Cardiac fibroblast (primary cell): ENCODE data around the gene HOXA7.

ENCODE experiments used
- DNase-seq, 2 donors: peaks; one replicate each; pipeline versions ENCODE4 v3.0.0 to v3.0.0-alpha.2; 2010; ENCODE audit warnings: low read depth in 2 of 2
- H3K4me3 ChIP-seq, 2 donors: replicated peaks in 1 of 2; 1 replicate in 1 of 2; 2 replicates in 1 of 2; pipeline ENCODE4 v1.5.1; 2011; ENCODE audit warnings: low read depth in 2 of 2, low read length in 2 of 2, mild to moderate bottlenecking in 2 of 2, moderate library complexity in 1 of 2
- TF ChIP-seq, protein P1 (sequence below): IDR thresholded peaks from one replicate; pipeline ENCODE4 v1.5.1; 2011; ENCODE audit warnings: low read depth, mild to moderate bottlenecking, low read length, inconsistent platforms

Gene HOXA7

GRCh38 chr7:27167916-27168264 is 11.4 kb upstream of the HOXA7 start:
- TF ChIP-seq, protein P1, sequence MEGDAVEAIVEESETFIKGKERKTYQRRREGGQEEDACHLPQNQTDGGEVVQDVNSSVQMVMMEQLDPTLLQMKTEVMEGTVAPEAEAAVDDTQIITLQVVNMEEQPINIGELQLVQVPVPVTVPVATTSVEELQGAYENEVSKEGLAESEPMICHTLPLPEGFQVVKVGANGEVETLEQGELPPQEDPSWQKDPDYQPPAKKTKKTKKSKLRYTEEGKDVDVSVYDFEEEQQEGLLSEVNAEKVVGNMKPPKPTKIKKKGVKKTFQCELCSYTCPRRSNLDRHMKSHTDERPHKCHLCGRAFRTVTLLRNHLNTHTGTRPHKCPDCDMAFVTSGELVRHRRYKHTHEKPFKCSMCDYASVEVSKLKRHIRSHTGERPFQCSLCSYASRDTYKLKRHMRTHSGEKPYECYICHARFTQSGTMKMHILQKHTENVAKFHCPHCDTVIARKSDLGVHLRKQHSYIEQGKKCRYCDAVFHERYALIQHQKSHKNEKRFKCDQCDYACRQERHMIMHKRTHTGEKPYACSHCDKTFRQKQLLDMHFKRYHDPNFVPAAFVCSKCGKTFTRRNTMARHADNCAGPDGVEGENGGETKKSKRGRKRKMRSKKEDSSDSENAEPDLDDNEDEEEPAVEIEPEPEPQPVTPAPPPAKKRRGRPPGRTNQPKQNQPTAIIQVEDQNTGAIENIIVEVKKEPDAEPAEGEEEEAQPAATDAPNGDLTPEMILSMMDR, result no peak
- no peak overlapping the region for H3K4me3 ChIP-seq
- no peak for DNase-seq

GRCh38 chr7:27166531-27167505 is 10.3 kb upstream of the HOXA7 start:
- no peak for DNase-seq
- no peak overlapping the region for H3K4me3 ChIP-seq
- TF ChIP-seq, protein P1, result no peak

- no peak for DNase-seq
- TF ChIP-seq, protein P1, result no peak
Observed at GRCh38 chr7:27165996-27166530, 9.6 kb upstream of the HOXA7 start.

DNA sequence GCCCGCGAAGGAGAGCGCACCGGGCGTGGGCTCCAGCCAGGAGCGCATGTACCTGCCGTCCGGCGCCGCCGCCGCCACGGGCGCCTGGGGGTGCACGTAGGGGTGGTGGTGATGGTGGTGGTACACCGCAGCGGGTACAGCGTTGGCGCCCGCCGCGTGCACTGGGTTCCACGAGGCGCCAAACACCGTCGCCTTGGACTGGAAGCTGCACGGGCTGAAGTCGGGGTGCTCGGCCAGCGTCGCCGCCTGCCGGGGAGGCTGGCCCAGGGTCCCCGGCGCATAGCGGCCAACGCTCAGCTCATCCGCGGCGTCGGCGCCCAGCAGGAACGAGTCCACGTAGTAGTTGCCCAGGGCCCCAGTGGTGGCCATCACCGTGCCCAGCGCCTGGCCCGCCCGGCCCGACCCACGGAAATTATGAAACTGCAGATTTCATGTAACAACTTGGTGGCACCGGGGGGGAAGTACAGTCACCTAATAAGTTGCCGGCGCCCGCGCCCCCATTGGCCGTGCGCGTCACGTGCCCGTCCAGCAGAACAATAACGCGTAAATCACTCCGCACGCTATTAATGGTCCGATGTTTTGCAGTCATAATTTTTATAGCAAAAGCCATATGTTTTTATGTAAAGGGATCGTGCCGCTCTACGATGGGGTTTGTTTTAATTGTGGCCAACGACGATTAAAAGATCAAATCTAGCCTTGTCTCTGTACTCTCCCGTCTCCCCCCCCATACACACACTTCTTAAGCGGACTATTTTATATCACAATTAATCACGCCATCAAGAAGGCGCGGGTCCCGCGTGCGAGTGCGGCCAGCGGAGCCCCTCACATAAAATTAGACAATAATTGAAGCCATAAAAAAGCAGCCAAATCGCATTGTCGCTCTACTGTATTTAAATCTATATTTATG is 8.9 kb upstream of the HOXA7 start, which contains the start of gene HOXA9:
HOXA9 (minus strand) TSS at position 449 of the 907 bp plus-strand sequence; CDS start at position 369, 80 bp downstream.
- TF ChIP-seq, protein P1, result no peak
- no peak for DNase-seq
- no peak within 1 kb of the TSS for H3K4me3 ChIP-seq

More at GRCh38 chr7:27165996-27166530, 9.6 kb upstream of the HOXA7 start:
- no peak overlapping the region for H3K4me3 ChIP-seq

DNA sequence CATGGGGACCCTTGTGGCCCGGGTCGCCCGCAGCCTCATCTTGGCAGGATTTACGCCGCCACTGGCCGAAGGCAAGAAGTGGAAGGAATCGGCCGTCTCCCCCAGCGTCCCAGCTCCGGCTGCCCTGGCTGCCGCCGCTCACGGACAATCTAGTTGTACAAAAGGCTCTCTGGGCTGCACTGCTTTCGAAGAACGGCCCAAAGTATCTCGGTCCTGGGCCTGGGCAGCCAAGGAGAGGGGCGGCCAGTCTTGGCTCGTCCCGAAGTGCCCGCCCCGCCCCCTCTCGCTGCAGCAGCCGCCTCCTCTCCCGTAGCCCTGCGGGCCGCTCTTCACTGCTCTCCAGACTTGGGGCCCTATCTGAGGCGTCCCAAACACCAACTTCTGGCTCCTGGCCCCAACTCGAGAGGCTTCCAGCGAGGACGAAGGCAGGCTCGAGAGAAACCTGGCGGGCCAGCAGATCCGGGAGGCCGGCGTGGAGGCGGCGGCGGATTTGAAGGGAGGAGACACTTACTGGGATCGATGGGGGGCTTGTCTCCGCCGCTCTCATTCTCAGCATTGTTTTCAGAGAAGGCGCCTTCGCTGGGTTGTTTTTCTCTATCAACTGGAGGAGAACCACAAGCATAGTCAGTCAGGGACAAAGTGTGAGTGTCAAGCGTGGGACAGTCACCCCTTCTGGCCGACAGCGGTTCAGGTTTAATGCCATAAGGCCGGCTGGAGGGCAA is 8.1 kb upstream of the HOXA7 start:
- no peak overlapping the region for H3K4me3 ChIP-seq
- TF ChIP-seq, protein P1, result no peak
- no peak for DNase-seq

DNA sequence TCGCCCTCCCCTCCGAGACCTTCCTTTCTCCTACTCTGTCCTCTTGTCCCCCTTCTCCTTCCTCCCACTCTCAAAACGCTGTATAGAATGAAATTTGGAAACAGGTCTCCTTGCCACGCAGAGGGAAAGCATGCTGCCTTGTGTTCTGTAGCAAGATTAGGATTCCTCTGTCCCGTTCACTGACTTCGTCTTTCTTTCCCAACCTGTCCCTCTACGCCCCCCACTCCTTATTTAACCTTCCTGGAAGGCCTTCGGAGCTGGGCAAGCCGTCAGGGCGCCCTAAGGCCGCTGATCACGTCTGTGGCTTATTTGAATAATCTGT is 7.5 kb upstream of the HOXA7 start:
- no peak for DNase-seq
- TF ChIP-seq, protein P1, result no peak
- no peak overlapping the region for H3K4me3 ChIP-seq
